ENCODE data around the gene MIPOL1. TPM values are rescaled to one million over a fixed set of nuclear protein-coding genes. Genes with fewer than 3 reads are reported as not detected.
"Not testable (repeated sequence)": the region's sequence is repeated elsewhere in the genome, so short reads cannot be mapped to it uniquely, and the experiment has no call there.

Gene MIPOL1
- total RNA-seq, 1 donor from 2014 or later, result 18.4 TPM

DNA sequence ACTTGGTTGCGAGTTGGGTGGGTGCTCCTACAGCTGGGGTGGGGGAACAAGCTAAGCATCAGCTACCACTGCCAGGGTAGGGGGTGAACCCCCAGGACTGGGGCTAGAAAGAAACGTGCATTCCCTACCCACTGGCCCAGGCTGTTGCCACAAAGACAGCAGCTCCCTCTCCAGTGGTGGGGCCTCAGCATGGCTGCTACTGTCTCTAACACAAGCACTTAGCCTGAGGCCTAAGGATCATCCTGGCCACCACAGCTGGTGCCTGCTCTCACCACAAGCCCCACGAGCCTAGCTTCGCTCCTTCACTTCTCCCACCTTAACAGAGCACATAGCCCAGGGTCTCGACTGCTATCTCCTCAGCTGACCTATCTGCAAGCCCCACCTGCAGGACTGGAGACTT lies 44.3 kb upstream of the MIPOL1 start:
- TF ChIP-seq EZH2 (IDR thresholded peaks at IDR 0.05), result no peak
- TF ChIP-seq EZH2phosphoT487 (IDR thresholded peaks at IDR 0.05), result no peak
- TF ChIP-seq, protein P1, sequence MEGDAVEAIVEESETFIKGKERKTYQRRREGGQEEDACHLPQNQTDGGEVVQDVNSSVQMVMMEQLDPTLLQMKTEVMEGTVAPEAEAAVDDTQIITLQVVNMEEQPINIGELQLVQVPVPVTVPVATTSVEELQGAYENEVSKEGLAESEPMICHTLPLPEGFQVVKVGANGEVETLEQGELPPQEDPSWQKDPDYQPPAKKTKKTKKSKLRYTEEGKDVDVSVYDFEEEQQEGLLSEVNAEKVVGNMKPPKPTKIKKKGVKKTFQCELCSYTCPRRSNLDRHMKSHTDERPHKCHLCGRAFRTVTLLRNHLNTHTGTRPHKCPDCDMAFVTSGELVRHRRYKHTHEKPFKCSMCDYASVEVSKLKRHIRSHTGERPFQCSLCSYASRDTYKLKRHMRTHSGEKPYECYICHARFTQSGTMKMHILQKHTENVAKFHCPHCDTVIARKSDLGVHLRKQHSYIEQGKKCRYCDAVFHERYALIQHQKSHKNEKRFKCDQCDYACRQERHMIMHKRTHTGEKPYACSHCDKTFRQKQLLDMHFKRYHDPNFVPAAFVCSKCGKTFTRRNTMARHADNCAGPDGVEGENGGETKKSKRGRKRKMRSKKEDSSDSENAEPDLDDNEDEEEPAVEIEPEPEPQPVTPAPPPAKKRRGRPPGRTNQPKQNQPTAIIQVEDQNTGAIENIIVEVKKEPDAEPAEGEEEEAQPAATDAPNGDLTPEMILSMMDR (IDR thresholded peaks at IDR 0.05), result no peak
- Histone ChIP-seq H2AFZ (replicated peaks) (no peak overlapping the region), H3K9me3 (ENCODE audit: low read depth) (peaks cover 7% of the 10 kb centered on the region), H3F3A (ENCODE audit: low read depth) (no peaks in the 10 kb centered on the region), H3K9ac (no peak overlapping the region), H3K27me3 (no peaks in the 10 kb centered on the region), H4K20me1 (ENCODE audit: low read depth) (no peaks in the 10 kb centered on the region), H3K36me3 (no peaks in the 10 kb centered on the region), H3K27ac (no peak overlapping the region), H3K4me2 (no peak overlapping the region), H3K79me2 (ENCODE audit: low read depth) (peaks cover 4% of the 10 kb centered on the region), H3K4me3 (no peak overlapping the region), H3K4me1 (no peaks in the 10 kb centered on the region)
- Mint-ChIP-seq H3K9me3 (peaks cover 16% of the 10 kb centered on the region), H3K36me3 (peaks cover 3% of the 10 kb centered on the region), H3K4me3 (no peak overlapping the region), H3K27ac (peak overlapping the region; percentile 3), H3K27me3 (ENCODE audit: insufficient read depth, low read depth) (no peaks in the 10 kb centered on the region), H3K4me1 (no peaks in the 10 kb centered on the region)
- DNase-seq (ENCODE audit: low spot score), result no peak

DNA sequence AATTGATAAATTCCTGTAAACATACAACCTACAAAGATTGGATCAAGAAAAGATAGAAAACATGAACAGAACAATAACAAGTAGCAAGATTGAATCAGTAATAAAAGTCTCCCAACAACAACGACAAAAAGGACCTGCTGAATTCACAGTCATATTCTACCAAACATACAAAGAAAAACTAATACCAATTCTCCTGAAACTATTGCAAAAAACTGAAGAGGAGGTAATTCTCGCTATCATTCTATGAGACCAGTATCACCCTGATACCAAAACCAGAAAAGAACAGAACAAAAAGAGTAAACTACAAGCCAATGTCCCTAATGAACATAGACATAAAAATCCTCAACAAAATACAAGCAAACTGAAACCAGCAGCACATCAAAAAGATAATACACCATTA lies 39.8 kb upstream of the MIPOL1 start:
- Histone ChIP-seq H3K4me1 (no peaks in the 10 kb centered on the region), H3K4me3 (no peak overlapping the region), H2AFZ (replicated peaks) (no peak overlapping the region), H3K36me3 (no peaks in the 10 kb centered on the region), H3F3A (ENCODE audit: low read depth) (no peaks in the 10 kb centered on the region), H3K79me2 (ENCODE audit: low read depth) (peaks cover 4% of the 10 kb centered on the region), H3K4me2 (no peak overlapping the region), H3K27ac (no peak overlapping the region), H3K9me3 (ENCODE audit: low read depth) (peaks cover 7% of the 10 kb centered on the region), H3K27me3 (no peaks in the 10 kb centered on the region), H3K9ac (no peak overlapping the region), H4K20me1 (ENCODE audit: low read depth) (no peaks in the 10 kb centered on the region)
- Mint-ChIP-seq H3K36me3 (peaks cover 3% of the 10 kb centered on the region), H3K4me3 (no peak overlapping the region), H3K27ac (no peak overlapping the region), H3K4me1 (no peaks in the 10 kb centered on the region), H3K27me3 (ENCODE audit: insufficient read depth, low read depth) (peaks cover 2% of the 10 kb centered on the region), H3K9me3 (peaks cover 30% of the 10 kb centered on the region)
- DNase-seq (ENCODE audit: low spot score), result no peak
- TF ChIP-seq, protein P1 (IDR thresholded peaks at IDR 0.05), result no peak
- TF ChIP-seq EZH2 (IDR thresholded peaks at IDR 0.05) (no peak), EZH2phosphoT487 (IDR thresholded peaks at IDR 0.05) (no peak)

DNA sequence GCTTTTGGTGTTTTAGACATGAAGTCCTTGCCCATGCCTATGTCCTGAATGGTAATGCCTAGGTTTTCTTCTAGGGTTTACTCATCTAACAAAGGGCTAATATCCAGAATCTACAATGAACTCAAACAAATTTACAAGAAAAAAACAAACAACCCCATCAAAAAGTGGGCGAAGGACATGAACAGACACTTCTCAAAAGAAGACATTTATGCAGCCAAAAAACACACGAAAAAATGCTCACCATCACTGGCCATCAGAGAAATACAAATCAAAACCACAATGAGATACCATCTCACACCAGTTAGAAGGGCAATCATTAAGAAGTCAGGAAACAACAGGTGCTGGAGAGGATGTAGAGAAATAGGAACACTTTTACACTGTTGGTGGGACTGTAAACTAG lies 35.4 kb upstream of the MIPOL1 start:
- H3F3A ChIP-seq (ENCODE audit: low read depth); H3K4me3 ChIP-seq; H3K4me1 ChIP-seq; H3K27ac ChIP-seq; DNase-seq (ENCODE audit: low spot score); H3K79me2 ChIP-seq (ENCODE audit: low read depth); H3K27ac Mint-ChIP-seq; H3K36me3 ChIP-seq; H3K9me3 ChIP-seq (ENCODE audit: low read depth); H3K4me1 Mint-ChIP-seq; H3K4me2 ChIP-seq; H4K20me1 ChIP-seq (ENCODE audit: low read depth); H3K27me3 ChIP-seq; H3K9ac ChIP-seq; H3K36me3 Mint-ChIP-seq; H3K27me3 Mint-ChIP-seq (ENCODE audit: insufficient read depth, low read depth); H2AFZ ChIP-seq (replicated peaks); H3K4me3 Mint-ChIP-seq: not testable (repeated sequence)
- peaks cover 17% of the 10 kb centered on the region for H3K9me3 Mint-ChIP-seq

DNA sequence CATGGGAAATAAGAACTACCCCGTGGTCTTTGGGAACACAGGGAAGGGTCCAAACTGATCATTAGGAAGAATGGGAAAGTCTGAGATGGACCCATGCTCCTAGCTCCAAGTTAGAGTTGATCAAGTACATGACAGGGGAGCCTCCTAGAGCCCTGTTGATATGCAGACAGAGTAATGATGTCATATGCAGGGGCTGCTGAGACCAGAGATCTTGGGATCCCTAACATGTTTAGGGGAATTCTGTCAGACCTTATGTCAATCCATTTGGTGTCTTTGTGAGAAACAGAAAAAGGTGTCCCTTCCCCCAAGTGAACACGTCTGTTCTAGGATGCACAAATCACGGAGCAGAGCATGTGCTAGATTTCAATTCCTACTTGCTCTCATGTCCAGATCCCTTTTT lies 31.9 kb upstream of the MIPOL1 start:
- no peak overlapping the region for H3K4me3 ChIP-seq
- no peaks in the 10 kb centered on the region for H4K20me1 ChIP-seq (ENCODE audit: low read depth)
- no peaks in the 10 kb centered on the region for H3F3A ChIP-seq (ENCODE audit: low read depth)
- no peak overlapping the region for H3K4me3 Mint-ChIP-seq
- H3K9ac ChIP-seq, result no peak overlapping the region
- no peak overlapping the region for H3K27ac ChIP-seq
- H3K4me1 ChIP-seq, result peaks cover 14% of the 10 kb centered on the region
- H3K27me3 Mint-ChIP-seq (ENCODE audit: insufficient read depth, low read depth), result no peaks in the 10 kb centered on the region
- H3K27me3 ChIP-seq, result no peaks in the 10 kb centered on the region
- H3K79me2 ChIP-seq (ENCODE audit: low read depth), result no peaks in the 10 kb centered on the region
- no peak overlapping the region for H3K27ac Mint-ChIP-seq
- peaks cover 2% of the 10 kb centered on the region for H3K9me3 Mint-ChIP-seq
- H3K4me2 ChIP-seq, result no peak overlapping the region
- no peak for DNase-seq (ENCODE audit: low spot score)
- H3K36me3 ChIP-seq, result no peaks in the 10 kb centered on the region
- H3K4me1 Mint-ChIP-seq, result no peaks in the 10 kb centered on the region
- no peaks in the 10 kb centered on the region for H3K36me3 Mint-ChIP-seq
- no peak overlapping the region for H2AFZ ChIP-seq (replicated peaks)
- TF ChIP-seq, protein P1 (IDR thresholded peaks at IDR 0.05), result no peak
- TF ChIP-seq EZH2phosphoT487 (IDR thresholded peaks at IDR 0.05) (no peak), EZH2 (IDR thresholded peaks at IDR 0.05) (no peak)
- no peaks in the 10 kb centered on the region for H3K9me3 ChIP-seq (ENCODE audit: low read depth)
